GM12874 (cell line): ENCODE results near the gene TEPSIN.

Experiments
- TF ChIP-seq, protein P1 (sequence below): IDR thresholded peaks from 2 replicates; pipeline ENCODE4 v1.5.1; 2011; ENCODE audit warnings: low read depth, mild to moderate bottlenecking, control low read depth, low read length, moderate library complexity; ENCODE audit not compliant: insufficient read depth

The TEPSIN gene

DNA sequence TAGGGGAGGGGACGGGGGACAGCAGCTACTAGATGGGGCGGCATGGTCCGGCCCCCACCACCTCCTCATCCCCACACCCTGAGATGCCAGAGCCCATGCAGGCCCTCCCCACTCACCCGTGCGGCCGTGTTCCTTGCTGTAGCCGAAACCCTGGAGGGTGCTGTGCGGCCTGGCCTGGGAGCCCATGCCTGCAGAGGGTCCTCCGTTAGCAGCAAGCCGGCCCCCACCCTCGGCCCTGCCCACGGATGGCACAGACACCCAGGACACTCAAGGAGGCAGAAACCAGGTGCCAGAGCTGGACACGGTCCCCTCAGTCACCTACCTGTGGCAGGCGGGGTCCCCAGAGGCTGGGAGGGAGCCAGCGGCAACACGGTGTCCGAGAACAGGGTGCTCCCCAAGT lies 5.5 kb downstream of the TEPSIN start:
- TF ChIP-seq, protein P1, sequence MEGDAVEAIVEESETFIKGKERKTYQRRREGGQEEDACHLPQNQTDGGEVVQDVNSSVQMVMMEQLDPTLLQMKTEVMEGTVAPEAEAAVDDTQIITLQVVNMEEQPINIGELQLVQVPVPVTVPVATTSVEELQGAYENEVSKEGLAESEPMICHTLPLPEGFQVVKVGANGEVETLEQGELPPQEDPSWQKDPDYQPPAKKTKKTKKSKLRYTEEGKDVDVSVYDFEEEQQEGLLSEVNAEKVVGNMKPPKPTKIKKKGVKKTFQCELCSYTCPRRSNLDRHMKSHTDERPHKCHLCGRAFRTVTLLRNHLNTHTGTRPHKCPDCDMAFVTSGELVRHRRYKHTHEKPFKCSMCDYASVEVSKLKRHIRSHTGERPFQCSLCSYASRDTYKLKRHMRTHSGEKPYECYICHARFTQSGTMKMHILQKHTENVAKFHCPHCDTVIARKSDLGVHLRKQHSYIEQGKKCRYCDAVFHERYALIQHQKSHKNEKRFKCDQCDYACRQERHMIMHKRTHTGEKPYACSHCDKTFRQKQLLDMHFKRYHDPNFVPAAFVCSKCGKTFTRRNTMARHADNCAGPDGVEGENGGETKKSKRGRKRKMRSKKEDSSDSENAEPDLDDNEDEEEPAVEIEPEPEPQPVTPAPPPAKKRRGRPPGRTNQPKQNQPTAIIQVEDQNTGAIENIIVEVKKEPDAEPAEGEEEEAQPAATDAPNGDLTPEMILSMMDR = no peak

DNA sequence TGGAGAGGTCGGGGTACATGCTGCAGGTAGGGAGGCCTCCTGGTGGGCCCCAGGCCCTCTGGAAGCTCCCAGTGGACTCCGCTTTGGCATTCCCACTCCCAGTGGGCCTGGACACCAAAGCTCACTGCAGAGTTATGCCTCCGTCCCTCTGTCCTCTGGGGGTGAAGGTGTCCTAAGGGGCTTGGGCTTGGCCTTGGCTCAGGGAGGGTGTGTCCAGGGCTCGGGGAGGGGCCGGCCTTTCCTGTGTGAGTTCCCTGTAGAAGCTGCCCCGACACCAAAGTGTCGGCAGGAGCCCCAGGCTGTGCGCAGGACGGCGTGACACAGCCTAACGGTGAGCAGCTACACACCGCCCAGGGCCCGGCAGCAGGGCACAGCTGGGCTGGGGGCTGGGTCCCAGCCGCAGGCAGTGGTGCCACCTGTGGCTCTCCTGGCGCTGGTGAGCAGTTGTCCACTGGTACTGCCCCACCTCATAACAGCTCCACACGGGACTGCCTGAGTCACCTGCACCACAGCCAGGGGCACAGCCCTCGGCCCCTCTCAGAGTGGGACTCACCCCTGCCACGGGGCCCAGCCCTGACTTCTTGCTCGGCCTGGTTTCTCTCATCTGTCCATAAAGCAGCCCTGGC lies 6.1 kb downstream of the TEPSIN start:
- TF ChIP-seq, protein P1 = no peak

DNA sequence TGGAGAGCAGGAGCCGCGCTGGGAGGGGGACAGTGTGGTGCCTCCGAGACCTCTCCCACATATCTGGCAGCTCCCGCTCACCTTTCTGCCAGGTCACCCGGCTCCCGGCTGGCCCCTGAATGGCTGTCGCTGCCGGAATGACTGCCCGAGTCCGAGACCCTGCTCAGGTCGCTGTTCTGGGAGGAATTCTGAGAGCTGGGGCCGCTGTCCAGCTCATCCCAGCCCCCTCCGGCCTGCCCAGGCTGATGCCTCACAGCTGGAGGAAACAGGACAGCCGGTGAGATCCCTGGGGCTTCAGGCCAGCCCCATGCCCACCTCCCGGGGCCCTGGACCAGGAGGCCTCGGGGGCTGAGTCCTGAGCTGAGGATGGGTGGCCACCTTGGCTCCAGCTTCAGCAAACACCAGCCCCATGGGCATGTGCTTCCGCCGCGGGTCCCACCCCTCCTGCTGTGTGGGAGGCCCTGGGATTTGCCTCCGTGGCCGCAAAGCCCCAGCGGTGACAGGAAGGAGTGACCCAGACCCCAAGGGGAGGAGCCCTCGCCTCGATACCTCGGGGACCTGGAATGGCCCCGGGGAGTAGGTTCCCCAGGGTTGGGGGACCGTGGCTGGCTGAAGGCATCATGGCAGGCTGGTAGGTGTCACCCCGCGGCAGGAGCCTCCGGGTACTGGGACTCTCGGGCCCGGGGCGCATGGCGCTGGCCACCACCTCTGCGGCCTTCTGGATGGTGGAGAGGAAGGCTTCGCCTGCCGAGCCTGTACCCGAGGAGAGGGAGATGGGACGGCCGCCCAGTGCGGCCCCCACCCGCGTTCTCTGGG lies 6.9 kb downstream of the TEPSIN start:
- TF ChIP-seq, protein P1 = no peak

DNA sequence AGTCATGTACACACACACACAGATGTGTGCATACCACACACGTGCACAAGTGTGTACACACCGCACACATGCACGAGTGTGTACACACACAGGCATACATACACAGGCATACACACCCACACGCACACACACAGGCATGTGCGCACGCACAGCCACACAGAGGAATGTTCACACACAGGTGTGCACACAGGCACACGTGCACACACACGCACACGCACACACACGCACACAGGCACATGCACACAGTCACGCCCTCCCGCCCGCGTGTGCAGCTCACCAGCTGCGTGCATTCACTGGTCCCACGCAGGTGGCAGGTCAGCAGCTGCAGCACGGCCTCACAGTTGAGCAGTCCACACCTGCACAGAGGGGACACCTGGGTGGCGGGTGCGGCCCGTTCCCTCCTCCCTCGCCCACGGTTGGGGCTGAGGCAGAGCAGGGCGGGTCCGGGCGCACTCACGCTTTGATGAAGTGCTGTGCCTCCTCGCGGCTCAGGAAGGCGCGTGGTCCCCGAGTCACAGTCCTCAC lies 7.7 kb downstream of the TEPSIN start:
- TF ChIP-seq, protein P1 = no peak

DNA sequence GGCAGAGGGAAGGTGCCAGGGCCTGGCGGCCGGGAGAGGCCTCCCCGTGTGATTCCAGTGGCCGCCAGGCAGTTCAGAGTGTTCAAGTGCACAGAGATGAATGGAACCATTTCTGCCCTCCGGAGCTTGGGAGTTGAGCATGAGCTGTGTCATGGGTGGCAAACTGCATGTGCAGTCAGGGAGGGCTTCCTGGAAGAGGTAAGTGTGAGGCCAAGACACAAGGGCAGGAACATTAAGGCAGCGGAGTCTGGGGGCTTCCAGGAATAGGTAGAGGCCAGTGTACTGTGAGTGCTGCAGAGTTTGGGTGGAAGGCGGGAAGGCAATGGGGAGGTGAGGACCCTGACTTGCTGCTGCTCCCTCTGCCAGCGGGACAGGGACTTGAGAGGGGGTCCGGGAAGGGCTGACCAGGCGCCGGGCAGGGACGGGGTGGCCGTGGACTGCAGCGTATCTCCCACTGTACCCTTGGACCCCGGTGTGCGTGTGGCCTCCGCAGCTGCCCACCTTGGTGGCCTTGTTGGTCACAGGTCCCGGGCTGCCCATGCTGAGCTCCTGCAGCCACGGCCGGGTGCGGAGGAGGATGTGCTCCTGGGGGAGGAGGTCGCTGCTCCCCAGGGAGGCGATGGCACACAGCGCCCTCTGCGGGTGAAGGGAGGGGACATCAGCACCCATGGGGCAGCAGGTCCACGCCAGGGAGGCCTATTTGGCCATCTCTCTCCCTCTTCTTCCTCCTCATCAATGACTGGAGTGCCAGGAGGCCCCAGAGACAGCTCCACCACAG lies 8.6 kb downstream of the TEPSIN start:
- TF ChIP-seq, protein P1 = peak; percentile 53

DNA sequence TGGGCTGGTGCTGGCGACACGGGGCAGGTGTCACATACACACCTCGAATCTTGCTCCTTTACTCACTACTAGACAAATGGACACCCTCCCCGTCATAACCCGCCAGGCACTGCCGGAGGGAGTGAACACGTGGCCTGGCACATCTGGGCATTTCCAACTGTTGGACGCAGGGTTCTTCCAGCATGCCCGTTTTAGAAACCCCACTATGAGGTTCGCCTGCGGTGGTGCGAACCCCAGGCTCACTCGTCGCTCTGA lies 9.3 kb downstream of the TEPSIN start:
- TF ChIP-seq, protein P1 = no peak

DNA sequence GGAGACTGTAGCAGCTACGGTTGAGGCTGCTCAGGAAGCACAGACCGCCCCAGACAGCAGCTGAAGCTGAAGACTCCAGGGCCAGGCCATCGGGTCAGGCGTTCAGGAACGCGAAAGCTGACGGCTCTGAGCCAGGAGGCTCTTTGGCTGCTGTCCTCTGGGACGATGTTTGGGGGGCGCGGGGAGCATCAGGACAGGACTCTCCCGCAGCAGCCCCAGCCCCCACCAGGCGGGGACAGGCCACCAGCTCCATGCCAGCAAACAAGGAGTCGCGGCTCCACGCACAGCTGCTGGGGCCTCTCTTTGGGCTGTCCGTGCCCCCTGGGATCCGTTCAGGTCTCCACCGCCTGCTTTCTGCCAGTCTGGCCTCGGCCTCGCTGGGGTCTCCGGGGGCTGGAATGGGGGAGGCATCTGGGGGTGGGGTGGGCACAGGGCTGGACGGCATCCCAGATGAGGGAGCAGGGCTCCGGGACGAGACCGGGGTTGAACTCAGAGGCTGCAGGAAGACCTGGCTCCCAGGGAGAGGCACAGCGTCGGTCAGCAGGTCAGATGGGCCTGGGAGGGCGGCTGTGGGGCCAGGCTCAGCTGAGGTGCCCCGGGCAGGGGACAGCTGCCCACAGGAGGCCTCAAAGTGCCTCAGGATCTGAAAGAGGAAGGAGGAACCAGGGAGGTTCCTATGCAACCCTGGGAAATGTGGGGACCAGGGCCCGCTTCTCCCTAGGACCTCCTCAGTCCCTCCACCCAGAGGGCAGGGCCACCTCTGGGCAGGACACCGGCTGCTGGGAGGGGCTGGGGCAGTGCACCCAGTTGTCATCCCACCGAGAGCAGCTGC lies 9.8 kb downstream of the TEPSIN start:
- TF ChIP-seq, protein P1 = no peak
